ENCODE results near the gene MATCAP1.

DNA sequence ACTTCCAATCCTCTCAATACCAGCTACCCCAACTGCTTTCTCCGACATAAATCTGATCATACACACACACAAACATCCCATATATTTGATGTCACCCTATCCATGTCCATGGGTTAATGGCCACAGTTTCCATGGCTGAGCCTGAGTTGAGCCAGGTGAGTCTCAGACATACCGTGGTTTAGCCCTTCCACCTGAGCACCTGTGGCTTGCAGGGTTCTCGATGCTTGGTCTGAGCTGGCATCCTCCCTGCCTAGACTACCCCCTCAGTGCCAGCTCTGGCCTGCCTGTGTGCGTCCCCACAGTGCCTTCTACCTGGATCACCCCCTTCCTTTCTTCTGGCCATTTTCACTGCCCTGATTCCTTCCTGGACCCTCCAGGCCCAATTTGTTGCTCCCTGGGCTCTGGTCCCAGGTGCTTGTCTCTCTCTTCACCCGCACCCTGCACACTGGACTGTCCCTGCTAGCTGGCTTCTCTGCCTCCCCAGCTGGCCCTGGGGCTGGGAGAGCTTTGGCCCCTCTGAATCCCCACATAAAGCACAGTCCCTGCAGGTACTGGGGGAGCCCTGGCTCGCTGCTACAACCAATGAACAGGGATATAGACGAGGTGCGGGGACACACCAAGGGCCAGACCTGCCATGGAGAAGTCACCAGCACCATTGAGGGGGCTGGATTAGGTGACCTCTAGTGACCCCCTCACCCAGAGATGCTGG lies 22.5 kb upstream of the MATCAP1 start:
- TF ChIP-seq, protein P1, sequence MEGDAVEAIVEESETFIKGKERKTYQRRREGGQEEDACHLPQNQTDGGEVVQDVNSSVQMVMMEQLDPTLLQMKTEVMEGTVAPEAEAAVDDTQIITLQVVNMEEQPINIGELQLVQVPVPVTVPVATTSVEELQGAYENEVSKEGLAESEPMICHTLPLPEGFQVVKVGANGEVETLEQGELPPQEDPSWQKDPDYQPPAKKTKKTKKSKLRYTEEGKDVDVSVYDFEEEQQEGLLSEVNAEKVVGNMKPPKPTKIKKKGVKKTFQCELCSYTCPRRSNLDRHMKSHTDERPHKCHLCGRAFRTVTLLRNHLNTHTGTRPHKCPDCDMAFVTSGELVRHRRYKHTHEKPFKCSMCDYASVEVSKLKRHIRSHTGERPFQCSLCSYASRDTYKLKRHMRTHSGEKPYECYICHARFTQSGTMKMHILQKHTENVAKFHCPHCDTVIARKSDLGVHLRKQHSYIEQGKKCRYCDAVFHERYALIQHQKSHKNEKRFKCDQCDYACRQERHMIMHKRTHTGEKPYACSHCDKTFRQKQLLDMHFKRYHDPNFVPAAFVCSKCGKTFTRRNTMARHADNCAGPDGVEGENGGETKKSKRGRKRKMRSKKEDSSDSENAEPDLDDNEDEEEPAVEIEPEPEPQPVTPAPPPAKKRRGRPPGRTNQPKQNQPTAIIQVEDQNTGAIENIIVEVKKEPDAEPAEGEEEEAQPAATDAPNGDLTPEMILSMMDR (IDR thresholded peaks at IDR 0.05), result no peak
- TF ChIP-seq EZH2 (IDR thresholded peaks at IDR 0.05; ENCODE audit: borderline replicate concordance, insufficient read depth, low read depth, low read length, poor library complexity, severe bottlenecking), result no peak

Data from B cell (primary cell).